RWPE1 (cell line): ENCODE results near the gene GH1.
"Not testable (repeated sequence)": the region's sequence is repeated elsewhere in the genome, so short reads cannot be mapped to it uniquely, and the experiment has no call there.

ENCODE experiments used
- CTCF ChIA-PET: fragments of 350-600 bp; sonication (Branson Sonifier 250); formaldehyde crosslinking; extraction: SDS; loops from one replicate; lab custom pipeline; 2021; lab: Yijun Ruan, JAX
- POLR2A ChIA-PET: fragments of 400-600 bp; formaldehyde crosslinking; extraction: SDS; loops from one replicate; lab custom pipeline; 2020; ENCODE audit warnings: antibody characterized with exemption; ENCODE audit not compliant: low non-redundant PET; lab: Yijun Ruan, JAX
- DNase-seq: peaks from one replicate; pipeline ENCODE4 v3.0.0; 2012; ENCODE audit warnings: low spot score
- H3K27ac ChIP-seq: fragments of 450-650 bp; 2 replicates; pipeline ENCODE4 v1.5.1; 2017
- CTCF ChIP-seq: fragments of 450-650 bp; conservative IDR thresholded peaks from 2 replicates; pipeline ENCODE4 v1.5.1; 2017; ENCODE audit warnings: low read depth, mild to moderate bottlenecking

Gene GH1

GRCh38 chr17:63894821-63895220 lies 23.8 kb downstream of the GH1 start:
- DNase-seq, POLR2A ChIA-PET, CTCF ChIA-PET, H3K27ac ChIP-seq: not testable (repeated sequence)

- DNase-seq, CTCF ChIA-PET, H3K27ac ChIP-seq, POLR2A ChIA-PET: not testable (repeated sequence)
Observed at GRCh38 chr17:63894021-63894420, 24.6 kb downstream of the GH1 start.

- CTCF ChIA-PET, DNase-seq, POLR2A ChIA-PET, H3K27ac ChIP-seq: not testable (repeated sequence)
Observed at GRCh38 chr17:63892316-63893037, 26.2 kb downstream of the GH1 start.

GRCh38 chr17:63889026-63889848 lies 29.4 kb downstream of the GH1 start:
- DNase-seq, H3K27ac ChIP-seq, POLR2A ChIA-PET: not testable (repeated sequence)
- CTCF ChIA-PET = interaction anchor here (0.5 to 0.7 kb wide), 4 partner anchors 40 to 974 kb away, joined by 3 to 5 read pairs (median 4); no protein-coding TSS in a partner anchor
- peak; percentile 59 for TF ChIP-seq CTCF

- H3K27ac ChIP-seq, POLR2A ChIA-PET, DNase-seq: not testable (repeated sequence)
- CTCF ChIA-PET = interaction anchor here (0.5 to 0.6 kb wide), 2 partner anchors 16 to 73 kb away, joined by 3 read pairs; no protein-coding TSS in a partner anchor
Observed at GRCh38 chr17:63885119-63885518, 33.5 kb downstream of the GH1 start.

- DNase-seq, POLR2A ChIA-PET, H3K27ac ChIP-seq: not testable (repeated sequence)
- CTCF ChIA-PET = interaction anchor here (0.7 kb wide), 1 partner anchor 162 kb away, joined by 3 read pairs; no protein-coding TSS in a partner anchor
Observed at GRCh38 chr17:63882626-63883126, 36.0 kb downstream of the GH1 start.

GRCh38 chr17:63881935-63882601 lies 36.6 kb downstream of the GH1 start, which contains the start of gene GH2:
TSS of gene GH2 (minus strand) at chr17:63881944. CDS start at chr17:63881801, 143 bp downstream.
- TF ChIP-seq CTCF = peak; percentile 75
- POLR2A ChIA-PET = no interaction called here
- DNase-seq = peak; percentile 79
- H3K27ac ChIP-seq = no peak within 1 kb of the TSS
- CTCF ChIA-PET = interaction anchor here (0.7 kb wide), 3 partner anchors 33 to 294 kb away, joined by 3 to 5 read pairs (median 3); no protein-coding TSS in a partner anchor

GRCh38 chr17:63881337-63881736 lies 37.3 kb downstream of the GH1 start:
- H3K27ac ChIP-seq, DNase-seq, POLR2A ChIA-PET: not testable (repeated sequence)
- CTCF ChIA-PET = interaction anchor here (0.7 to 1.1 kb wide), 4 partner anchors 33 to 295 kb away, joined by 3 to 5 read pairs (median 4); no protein-coding TSS in a partner anchor

- ChIA-PET POLR2A (no interaction called here), CTCF (interaction anchor here (1.1 kb wide), 1 partner anchor 113 kb away, joined by 4 read pairs; no protein-coding TSS in a partner anchor)
- H3K27ac ChIP-seq = no peak overlapping the region
- DNase-seq = no peak
- TF ChIP-seq CTCF = no peak
Observed at GRCh38 chr17:63880706-63881105, 37.9 kb downstream of the GH1 start.

GRCh38 chr17:63878413-63878812 lies 40.2 kb downstream of the GH1 start:
- POLR2A ChIA-PET, CTCF ChIA-PET, H3K27ac ChIP-seq, DNase-seq: not testable (repeated sequence)

- H3K27ac ChIP-seq, DNase-seq, POLR2A ChIA-PET: not testable (repeated sequence)
- CTCF ChIA-PET = interaction anchor here (0.6 kb wide), 1 partner anchor 72 kb away, joined by 5 read pairs; no protein-coding TSS in a partner anchor
Observed at GRCh38 chr17:63874693-63875092, 43.9 kb downstream of the GH1 start.

- POLR2A ChIA-PET, H3K27ac ChIP-seq, DNase-seq: not testable (repeated sequence)
- CTCF ChIA-PET = interaction anchor here (0.6 to 0.7 kb wide), 2 partner anchors 45 to 72 kb away, joined by 3 to 5 read pairs; no protein-coding TSS in a partner anchor
Observed at GRCh38 chr17:63874061-63874626, 44.5 kb downstream of the GH1 start.
